Left kidney (tissue), 2 donors: ENCODE measurements around the gene NPSR1. TPM values are rescaled to one million over a fixed set of nuclear protein-coding genes. Genes with fewer than 3 reads are reported as not detected.
"Not testable (repeated sequence)": the region's sequence is repeated elsewhere in the genome, so short reads cannot be mapped to it uniquely, and the experiment has no call there.

Experiments used
- DNase-seq: peaks from one replicate; pipeline ENCODE4 v3.0.0-alpha.2; 2013
- polyA plus RNA-seq: library from polyadenylated mRNA; unstranded; fragments of 120-200 nt; gene quantifications from one replicate; pipeline ENCODE4 v1.2.1, GENCODE V29; 2013; ENCODE audit not compliant: insufficient read length

The NPSR1 gene
- polyA plus RNA-seq, 1 donor: not detected

DNA sequence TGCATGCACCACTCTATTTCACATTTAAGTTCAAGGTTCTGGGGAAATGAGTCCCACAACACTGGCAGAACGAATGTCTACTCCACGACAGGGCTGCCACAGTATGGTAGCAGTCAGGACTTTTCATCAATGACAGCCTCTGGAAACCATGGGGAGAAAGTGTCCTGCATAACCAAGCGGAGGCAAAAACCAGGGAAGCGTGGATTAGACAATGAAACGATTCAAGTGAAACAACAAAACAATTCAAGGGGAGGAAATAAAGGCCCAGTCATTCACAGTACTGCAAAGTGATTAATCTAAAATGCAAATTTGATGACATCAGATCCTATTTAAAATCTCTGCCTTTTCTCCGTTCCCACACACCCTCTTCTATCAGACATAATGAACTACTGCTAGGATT, 211.0 kb downstream of the NPSR1 start:
- no peak for DNase-seq

DNA sequence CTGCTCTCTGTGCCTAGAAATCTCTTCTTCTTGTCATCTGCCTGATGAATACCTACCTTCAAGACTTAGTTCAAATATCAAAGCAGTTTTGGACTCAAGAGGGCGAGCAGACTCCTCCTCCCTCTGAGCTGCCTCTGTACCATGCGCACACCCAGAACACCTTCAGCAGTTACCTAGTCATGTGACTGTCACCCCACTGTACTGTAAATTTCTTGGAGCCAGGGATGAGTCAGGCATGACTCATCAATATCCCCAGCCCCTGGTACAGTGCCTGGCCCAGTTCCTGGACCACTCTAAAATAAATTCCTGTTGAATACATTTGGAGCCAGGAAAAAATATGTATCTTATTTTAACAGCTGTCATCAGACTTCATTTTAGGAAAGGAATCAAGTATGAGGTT, 212.0 kb downstream of the NPSR1 start:
- DNase-seq: not testable (repeated sequence)

DNA sequence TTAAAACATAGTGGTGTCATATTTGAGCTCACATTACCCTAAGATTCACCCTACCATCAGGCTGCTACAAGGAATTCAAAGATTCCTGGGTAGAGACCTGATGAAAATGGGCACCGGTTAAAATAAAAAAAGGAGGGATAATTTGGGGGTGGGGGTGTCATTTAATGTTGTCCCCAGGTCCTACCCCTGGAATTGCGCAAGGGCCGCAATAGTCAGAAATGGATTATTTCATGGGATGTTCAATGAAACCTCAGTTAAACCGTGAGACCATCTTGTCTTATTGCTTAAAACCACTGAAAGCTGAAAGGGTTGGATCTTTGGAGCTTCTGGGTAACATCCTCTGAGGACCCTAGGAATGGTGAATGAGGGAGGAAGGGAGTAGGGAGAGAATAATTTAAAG, 216.3 kb downstream of the NPSR1 start:
- not testable (repeated sequence) for DNase-seq

- DNase-seq: no peak
Measured at GRCh38 chr7:34875481-34875880, 217.5 kb downstream of the NPSR1 start.

DNA sequence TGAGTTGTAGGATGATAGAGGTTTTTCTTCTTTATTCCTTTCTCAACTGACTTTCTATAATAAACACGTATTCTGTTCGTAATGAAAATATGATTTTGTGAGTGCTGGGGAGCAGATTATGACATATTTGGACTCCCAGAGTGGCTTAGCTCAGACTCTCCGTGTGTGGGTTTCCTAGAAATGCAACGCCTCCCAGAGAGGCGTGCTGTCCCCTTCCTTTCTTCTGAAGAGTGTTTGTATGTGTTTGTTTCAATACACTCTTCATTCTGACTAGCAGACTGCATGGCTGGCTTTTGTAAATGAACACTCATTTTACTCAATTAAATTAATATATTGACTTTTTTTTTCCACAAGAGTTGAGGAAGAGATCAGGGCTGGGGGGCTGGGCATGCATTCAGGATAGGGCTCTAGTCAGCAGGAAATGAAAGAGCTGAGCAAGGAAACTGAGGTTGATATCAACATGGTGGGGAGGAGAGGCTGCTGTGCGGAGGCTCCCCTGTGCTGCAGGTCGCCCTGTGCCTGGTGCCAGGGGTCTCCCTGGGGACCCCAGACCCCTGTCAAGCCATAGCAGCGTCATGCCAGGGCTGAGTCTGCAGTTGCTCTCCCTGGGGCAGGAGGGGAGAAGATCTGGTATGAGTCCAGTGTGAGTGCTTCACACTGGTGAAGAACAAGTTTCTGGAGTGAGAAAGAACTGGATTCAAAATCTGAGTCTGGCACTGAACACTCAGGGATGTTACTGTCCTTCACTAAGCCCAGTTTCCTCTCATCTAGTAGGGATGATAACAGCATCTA, 221.1 kb downstream of the NPSR1 start:
- not testable (repeated sequence) for DNase-seq

- DNase-seq: no peak
Measured at GRCh38 chr7:34879871-34880270, 221.9 kb downstream of the NPSR1 start.

- not testable (repeated sequence) for DNase-seq
Measured at GRCh38 chr7:34883855-34884254, 225.8 kb downstream of the NPSR1 start.

DNA sequence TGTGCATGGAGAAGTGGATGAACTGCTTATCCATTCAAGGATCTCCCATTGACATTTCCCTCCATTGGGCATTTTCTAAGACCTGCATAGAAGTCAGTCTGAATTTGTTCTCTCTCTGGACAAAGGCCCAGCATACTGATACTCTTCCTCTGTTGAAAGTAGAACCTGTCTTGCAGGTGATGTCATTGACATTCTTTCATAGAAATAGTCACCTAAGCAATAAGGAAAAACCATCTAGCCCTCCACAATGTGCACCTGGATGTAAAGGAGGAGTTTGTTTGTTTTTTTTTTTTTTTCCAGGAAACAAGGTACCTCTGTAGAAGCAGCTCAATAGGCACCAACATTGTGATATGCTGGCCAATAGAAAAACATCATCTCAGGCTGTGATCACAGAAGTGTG, 228.8 kb downstream of the NPSR1 start:
- no peak for DNase-seq

- no peak for DNase-seq
Measured at GRCh38 chr7:34889951-34890350, 231.9 kb downstream of the NPSR1 start.

DNA sequence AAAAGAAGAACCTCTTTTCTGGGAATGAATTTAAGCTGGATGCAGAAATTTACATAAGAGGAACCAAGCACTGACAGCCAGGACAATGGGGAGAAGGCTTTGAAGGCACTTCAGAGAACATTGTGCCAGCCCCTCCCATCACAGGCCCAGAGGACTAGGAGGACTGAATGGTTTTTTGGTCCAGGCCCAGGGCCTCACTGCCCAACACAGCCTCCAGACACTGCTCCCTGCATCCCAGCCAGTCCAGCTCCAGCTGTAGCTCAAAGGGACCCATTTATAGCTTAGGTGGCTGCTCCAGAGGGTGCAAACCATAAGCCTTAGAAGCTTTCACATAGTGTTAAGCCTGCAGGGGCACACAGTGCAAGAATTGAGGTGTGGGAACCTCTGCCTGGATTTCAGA, 237.2 kb downstream of the NPSR1 start:
- no peak for DNase-seq
